Cardiac fibroblast (primary cell): ENCODE results near the gene CHD5.
"Not testable (repeated sequence)": the region's sequence is repeated elsewhere in the genome, so short reads cannot be mapped to it uniquely, and the experiment has no call there.

Experiments
- DNase-seq, 2 donors: peaks; one replicate each; pipeline versions ENCODE4 v3.0.0 to v3.0.0-alpha.2; 2010; ENCODE audit warnings: low read depth in 2 of 2
- H3K4me3 ChIP-seq, 2 donors: replicated peaks in 1 of 2; 1 replicate in 1 of 2; 2 replicates in 1 of 2; pipeline ENCODE4 v1.5.1; 2011; ENCODE audit warnings: low read depth in 2 of 2, low read length in 2 of 2, mild to moderate bottlenecking in 2 of 2, moderate library complexity in 1 of 2
- TF ChIP-seq, protein P1 (sequence below): IDR thresholded peaks from one replicate; pipeline ENCODE4 v1.5.1; 2011; ENCODE audit warnings: low read depth, mild to moderate bottlenecking, low read length, inconsistent platforms

Gene CHD5

DNA sequence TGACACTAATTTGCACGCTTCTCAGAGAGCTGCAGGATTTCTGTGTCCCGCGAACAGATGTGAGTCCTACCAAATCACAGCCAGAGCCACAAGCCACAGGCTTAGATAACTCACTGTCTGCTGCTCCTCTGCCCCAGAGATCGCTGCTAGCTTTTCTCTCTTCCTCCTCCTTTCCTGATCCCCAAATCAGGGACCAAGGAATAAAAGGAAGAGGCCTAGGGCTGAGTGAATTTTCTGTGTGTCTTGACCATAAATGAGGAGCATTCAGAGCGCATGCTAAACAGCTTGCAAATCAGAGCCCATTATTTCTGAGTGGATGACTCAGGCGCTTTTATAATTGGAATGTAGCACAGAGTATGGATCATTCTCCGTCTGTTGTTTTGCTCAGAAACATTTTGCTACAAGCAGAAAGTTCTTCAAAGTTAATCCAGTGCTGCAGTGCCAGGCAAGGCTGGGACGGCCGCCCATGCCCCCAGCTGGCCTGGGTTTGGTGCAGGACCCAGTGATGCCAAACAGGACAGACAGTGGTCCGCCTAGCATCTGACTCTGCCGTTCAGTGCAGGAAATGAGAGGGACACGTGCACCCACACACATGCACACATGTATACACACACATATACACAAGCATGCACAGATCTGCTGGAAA, 96.2 kb downstream of the CHD5 start:
- no peak overlapping the region for H3K4me3 ChIP-seq
- TF ChIP-seq, protein P1, sequence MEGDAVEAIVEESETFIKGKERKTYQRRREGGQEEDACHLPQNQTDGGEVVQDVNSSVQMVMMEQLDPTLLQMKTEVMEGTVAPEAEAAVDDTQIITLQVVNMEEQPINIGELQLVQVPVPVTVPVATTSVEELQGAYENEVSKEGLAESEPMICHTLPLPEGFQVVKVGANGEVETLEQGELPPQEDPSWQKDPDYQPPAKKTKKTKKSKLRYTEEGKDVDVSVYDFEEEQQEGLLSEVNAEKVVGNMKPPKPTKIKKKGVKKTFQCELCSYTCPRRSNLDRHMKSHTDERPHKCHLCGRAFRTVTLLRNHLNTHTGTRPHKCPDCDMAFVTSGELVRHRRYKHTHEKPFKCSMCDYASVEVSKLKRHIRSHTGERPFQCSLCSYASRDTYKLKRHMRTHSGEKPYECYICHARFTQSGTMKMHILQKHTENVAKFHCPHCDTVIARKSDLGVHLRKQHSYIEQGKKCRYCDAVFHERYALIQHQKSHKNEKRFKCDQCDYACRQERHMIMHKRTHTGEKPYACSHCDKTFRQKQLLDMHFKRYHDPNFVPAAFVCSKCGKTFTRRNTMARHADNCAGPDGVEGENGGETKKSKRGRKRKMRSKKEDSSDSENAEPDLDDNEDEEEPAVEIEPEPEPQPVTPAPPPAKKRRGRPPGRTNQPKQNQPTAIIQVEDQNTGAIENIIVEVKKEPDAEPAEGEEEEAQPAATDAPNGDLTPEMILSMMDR, result no peak
- DNase-seq, result no peak

DNA sequence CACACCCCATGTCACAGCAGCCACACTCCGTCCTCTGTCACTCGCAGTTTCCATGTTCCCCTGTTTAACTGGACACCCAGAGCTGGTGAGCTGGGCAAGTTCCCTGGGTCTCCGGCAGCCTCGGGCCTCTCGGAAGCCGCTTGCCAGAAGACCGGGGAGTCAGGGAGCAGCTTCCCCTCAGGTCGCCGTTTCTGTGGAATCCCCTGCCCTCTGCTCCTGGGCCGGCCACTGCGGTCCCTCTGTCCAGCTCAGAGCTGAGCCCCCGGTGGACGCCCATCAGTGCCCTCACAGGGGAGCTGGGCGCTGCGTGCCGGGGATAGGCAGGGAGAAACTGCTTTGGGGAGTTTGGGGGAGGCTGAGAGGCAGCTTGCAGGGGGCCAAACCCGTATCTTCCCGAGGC, 96.7 kb downstream of the CHD5 start:
- H3K4me3 ChIP-seq, result no peak overlapping the region
- DNase-seq, result no peak
- TF ChIP-seq, protein P1, result no peak

DNA sequence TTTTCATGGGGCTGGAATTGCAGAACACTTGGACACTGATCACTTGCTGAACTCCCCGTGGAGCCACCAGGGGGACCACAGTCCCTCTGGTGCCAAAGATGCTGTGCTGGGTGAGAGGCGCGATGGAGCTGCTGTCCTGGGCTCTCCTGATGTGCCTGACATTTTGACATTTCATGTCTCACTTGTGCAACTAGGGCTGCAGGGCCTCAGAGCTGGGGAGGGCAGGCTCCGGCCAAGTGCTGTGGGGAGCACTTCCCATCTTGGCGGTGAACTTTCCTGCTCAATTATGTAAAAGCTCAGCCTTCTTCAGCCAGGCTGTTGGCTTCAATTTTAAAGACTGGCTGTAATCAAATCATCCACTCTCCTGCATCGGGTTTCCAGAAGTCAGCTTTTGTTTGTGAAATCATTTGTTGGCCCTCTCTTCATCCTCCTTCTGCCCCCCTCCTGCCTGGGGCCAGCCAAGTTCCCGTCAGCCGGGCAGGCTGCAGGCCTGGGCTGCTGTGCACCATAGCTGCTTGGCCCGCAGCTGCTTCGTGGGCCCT, 97.6 kb downstream of the CHD5 start:
- DNase-seq, result peak; percentile 13 to 48
- TF ChIP-seq, protein P1, result peak; percentile 44
- H3K4me3 ChIP-seq, result no peak overlapping the region

DNA sequence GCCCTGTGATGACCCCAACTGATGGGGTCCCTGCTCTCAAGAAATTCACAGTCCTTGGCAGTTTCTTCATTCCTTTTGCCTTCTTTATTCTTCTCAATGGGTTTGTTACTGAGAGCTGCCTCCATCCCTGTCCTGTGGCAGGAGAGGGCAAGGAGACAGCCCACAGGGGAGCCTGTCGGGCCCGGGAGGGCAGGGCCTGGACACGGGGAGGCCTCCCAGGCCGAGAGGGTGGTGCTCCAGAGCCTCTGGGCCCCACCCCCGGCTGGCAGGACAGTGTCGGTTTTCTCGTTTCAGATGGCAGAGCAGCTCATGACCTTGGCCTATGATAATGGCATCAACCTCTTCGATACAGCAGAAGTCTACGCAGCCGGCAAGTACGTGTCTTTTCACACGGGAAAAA, 98.2 kb downstream of the CHD5 start:
- DNase-seq, result no peak
- TF ChIP-seq, protein P1, result no peak
- no peak overlapping the region for H3K4me3 ChIP-seq

DNA sequence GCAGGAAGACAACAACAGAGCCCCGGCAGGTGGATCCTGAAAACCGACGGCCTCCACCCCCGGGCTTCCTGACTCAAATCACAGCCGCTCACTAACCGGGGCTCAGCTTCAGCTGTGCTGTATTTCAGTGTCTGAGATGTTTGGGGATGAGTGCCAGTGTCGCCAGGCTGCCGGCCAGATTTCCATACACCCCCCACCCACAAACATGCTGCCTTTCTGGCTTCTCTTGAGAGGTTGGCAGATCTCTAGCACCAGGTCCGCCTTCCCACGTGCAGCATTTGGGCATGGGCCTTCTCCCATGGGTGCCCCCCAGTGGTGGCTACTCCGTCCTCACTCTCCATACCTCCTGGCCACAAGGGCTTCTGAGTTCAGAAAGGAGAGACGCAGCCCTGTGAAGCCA, 99.7 kb downstream of the CHD5 start:
- DNase-seq, result no peak
- TF ChIP-seq, protein P1, result peak; percentile 16
- H3K4me3 ChIP-seq, result no peak overlapping the region

DNA sequence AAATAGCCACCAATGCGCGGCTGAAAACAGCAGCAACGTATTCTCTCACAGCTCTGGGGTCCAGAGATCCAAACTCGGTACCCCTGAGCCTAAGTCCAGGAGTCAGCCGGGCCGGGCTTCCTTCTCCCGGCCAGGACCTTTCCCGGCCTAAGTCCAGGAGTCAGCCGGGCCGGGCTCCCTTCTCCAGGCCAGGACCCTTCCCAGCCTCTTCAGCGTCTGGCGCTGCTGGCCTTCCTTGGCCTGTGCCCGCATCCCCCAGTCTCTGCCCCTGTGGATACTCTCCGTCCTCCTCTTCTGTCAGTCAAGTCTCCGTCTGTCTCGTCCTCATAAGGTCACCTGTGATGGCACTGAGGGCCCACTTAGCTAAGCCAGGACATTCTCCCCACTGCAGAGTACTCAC, 102.2 kb downstream of the CHD5 start:
- TF ChIP-seq, protein P1, result no peak
- H3K4me3 ChIP-seq, result no peak overlapping the region
- DNase-seq, result no peak

DNA sequence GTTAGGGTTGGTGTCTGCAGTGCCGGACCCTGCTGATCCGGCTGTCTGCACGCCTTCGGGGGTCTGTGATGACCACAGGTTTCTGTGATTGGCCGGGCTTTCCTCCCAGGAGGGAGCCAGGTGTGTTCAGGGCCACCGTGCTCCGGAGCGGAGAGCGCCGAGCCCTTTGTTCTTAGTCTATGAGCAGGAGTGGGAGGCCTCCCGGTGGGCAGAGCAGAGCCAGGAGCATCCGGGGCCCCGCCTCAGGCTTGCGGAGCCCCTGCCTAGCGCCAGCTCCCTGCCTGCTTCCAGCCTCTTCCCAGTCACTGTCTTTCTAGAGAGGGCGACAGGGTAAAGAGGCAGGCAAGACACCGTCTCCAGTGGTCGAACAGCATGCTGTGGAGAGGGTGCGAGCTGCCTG, 102.6 kb downstream of the CHD5 start:
- no peak overlapping the region for H3K4me3 ChIP-seq
- TF ChIP-seq, protein P1, result no peak
- no peak for DNase-seq

DNA sequence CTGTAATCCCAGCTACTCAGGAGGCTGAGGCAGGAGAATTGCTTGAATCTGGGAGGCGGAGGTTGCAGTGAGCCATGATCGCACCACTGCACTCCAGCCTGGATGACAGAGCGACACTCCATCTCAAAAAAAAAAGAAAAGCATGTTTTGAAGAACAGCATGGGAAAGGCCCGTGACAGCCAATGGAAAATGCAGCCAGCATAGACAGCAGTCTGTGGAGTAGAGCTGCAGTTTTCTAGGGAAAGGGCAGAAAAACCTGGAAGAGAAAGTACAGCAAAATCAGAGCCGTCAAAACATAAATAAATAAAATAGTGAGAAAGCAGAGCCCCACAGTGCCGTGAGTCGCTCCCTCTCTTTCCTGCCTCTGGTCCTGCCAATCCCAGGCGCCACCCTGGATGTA, 103.1 kb downstream of the CHD5 start:
- H3K4me3 ChIP-seq, DNase-seq: not testable (repeated sequence)
